Activated CD4-positive, alpha-beta T cell treated with anti-CD3 and anti-CD28 coated beads, Interleukin-2, amount 50 U/mL, for 24 hours (primary cell): ENCODE data around the gene P3H1.
A peak's percentile ranks its signal among the peaks of the same experiment; 100 is the strongest.
"Not testable (repeated sequence)": the region's sequence is repeated elsewhere in the genome, so short reads cannot be mapped to it uniquely, and the experiment has no call there.

Experiments used
- DNase-seq, 2 donors: peaks; one replicate each; pipeline ENCODE4 v3.0.0-alpha.2; 2020; ENCODE audit warnings: low read depth in 1 of 2, low spot score in 1 of 2

Gene P3H1

GRCh38 chr1:42766741-42767509 is at the start of gene P3H1, which contains the start of gene C1orf50:
TSS of gene P3H1 (minus strand) at chr1:42767028. CDS start at chr1:42766971, 57 bp downstream.
TSS of gene C1orf50 (plus strand) at chr1:42767249. CDS start at chr1:42767312, 63 bp downstream.
- DNase-seq = peak; percentile 99 to 100

GRCh38 chr1:42815941-42816584 is 49.2 kb upstream of the P3H1 start:
- DNase-seq = no peak

GRCh38 chr1:42814815-42815214 is 48.0 kb upstream of the P3H1 start:
- not testable (repeated sequence) for DNase-seq

- DNase-seq = no peak
Observed at GRCh38 chr1:42807056-42807668, 40.3 kb upstream of the P3H1 start.

- DNase-seq = no peak
Observed at GRCh38 chr1:42806593-42806992, 39.8 kb upstream of the P3H1 start.

GRCh38 chr1:42806171-42806570 is 39.3 kb upstream of the P3H1 start:
- no peak for DNase-seq

GRCh38 chr1:42801832-42802473 is 35.1 kb upstream of the P3H1 start:
- no peak for DNase-seq

- DNase-seq = no peak
Observed at GRCh38 chr1:42797979-42798378, 31.2 kb upstream of the P3H1 start.

- DNase-seq = no peak
Observed at GRCh38 chr1:42797414-42797813, 30.6 kb upstream of the P3H1 start.

- no peak for DNase-seq
Observed at GRCh38 chr1:42793824-42794223, 27.0 kb upstream of the P3H1 start.

GRCh38 chr1:42788021-42788420 is 21.2 kb upstream of the P3H1 start:
- no peak for DNase-seq

- no peak for DNase-seq
Observed at GRCh38 chr1:42786097-42786496, 19.3 kb upstream of the P3H1 start.

GRCh38 chr1:42784946-42785693 is 18.3 kb upstream of the P3H1 start, which contains the start of gene TMEM269:
TSS of gene TMEM269 (plus strand) at chr1:42784991. CDS start at chr1:42789894, 4,903 bp downstream.
- DNase-seq = peak in 1 of 2 donors; percentile 13

- DNase-seq = no peak
Observed at GRCh38 chr1:42784547-42784945, 17.7 kb upstream of the P3H1 start.

- no peak for DNase-seq
Observed at GRCh38 chr1:42783092-42783491, 16.3 kb upstream of the P3H1 start.

GRCh38 chr1:42780176-42780575 is 13.3 kb upstream of the P3H1 start:
- DNase-seq = no peak

- DNase-seq = no peak
Observed at GRCh38 chr1:42779725-42780124, 12.9 kb upstream of the P3H1 start.

- DNase-seq = no peak
Observed at GRCh38 chr1:42777852-42778251, 11.0 kb upstream of the P3H1 start.

GRCh38 chr1:42776502-42776901 is 9.7 kb upstream of the P3H1 start:
- DNase-seq = no peak

GRCh38 chr1:42774928-42775526 is 8.2 kb upstream of the P3H1 start:
- DNase-seq = no peak
